ENCODE results near the gene IRGQ.
"Not testable (repeated sequence)": the region's sequence is repeated elsewhere in the genome, so short reads cannot be mapped to it uniquely, and the experiment has no call there.

IRGQ gene

DNA sequence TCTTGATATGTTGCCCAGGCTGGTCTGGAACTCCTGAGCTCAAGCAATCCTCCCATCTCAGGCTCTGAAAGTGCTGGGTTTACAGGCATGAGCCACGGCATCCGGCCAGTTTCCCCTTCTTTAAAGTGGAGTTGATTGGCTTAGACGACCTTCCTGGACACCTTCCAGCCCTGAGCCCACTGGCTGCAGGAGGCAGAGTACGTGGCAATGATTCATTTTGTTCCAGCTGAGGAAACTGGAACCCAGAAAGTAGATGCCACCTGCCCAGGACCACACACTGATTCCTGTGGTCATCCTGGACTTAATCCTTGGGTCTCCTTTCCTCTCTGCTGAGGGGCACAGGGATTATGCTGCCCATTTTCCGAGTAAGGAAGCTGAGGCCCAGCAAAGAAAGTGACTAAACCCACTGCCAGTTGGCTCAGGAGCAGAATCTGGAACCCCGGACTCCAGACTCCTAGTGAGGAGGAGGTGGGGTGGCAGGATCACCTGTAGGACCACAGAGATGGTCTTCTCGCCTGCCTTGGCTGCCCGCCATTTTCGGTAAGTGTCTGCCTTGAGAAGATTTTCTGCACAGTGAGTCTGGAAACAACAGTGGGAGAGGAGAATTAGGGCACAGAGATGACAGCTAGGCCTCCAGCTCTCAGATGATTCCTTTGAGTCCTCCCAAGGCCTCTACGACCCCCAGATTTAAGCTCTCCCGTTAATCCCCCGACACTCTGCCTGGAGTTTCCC, 21.3 kb downstream of the IRGQ start:
- DNase-seq (ENCODE audit: low spot score) = peak; percentile 94

GRCh38 chr19:43572171-43572588, 23.8 kb downstream of the IRGQ start:
- DNase-seq (ENCODE audit: low spot score) = peak; percentile 10

DNA sequence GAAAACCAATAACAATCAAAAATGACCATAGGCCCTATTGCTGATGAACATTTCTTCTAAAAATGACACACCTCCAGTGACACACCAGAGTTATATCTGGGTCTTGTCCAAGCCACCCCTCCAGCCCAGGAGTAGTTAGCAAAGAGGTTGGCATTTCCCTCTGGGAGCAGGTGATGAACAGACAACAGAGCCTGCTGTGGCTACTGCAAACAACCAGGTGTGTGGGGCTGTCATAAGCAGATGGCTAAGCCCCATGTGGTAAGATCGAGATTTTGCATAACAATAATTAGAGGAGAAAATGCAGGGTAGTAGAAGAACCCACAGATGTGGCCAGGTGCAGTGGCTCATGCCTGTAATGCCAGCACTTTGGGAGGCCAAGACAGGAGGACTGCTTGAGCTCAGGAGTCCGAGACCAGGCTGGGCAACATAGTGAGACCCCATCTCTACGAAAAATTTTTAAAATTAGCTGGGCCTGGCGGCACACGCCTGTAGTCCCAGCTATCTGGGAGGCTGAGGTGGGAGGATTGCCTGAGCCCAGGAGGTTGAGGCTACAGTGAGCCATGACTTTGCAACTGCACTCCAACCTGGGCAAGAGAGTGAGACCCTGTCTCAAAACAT, 25.7 kb downstream of the IRGQ start:
- peak; percentile 66 for DNase-seq (ENCODE audit: low spot score)

GRCh38 chr19:43569657-43570056, 26.3 kb downstream of the IRGQ start:
- DNase-seq (ENCODE audit: low spot score) = no peak

- no peak for DNase-seq (ENCODE audit: low spot score)
Measured at GRCh38 chr19:43564800-43565199, 31.1 kb downstream of the IRGQ start.

GRCh38 chr19:43563816-43564457, 32.0 kb downstream of the IRGQ start:
- DNase-seq (ENCODE audit: low spot score) = no peak

DNA sequence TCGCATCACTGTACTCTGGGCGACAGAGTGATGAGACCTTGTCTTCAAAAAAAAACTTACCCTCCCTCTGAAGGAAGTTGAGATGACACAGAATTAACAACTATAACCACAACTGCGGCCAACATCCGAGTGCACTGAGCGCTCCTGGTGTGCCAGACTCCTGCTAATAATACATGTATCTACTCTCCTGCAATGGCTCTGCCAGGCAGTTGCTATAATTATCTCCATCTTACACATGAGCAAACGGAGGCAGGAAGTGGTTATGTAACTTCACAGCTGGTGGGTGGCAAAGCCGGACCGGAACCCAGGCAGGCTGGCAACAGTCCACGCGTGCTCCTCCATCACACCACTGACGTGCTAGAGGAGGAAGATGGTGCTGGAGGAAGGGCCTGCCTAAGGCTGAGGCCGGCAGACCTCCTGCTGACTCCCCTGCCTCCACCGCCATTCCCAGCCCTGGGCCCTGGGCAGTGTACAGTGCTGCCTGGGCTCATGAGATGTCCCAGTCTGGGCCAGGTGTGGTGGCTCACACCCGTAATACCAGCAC, 33.2 kb downstream of the IRGQ start:
- DNase-seq (ENCODE audit: low spot score) = peak; percentile 82

- no peak for DNase-seq (ENCODE audit: low spot score)
Measured at GRCh38 chr19:43562226-43562697, 33.7 kb downstream of the IRGQ start.

- no peak for DNase-seq (ENCODE audit: low spot score)
Measured at GRCh38 chr19:43561139-43561970, 34.6 kb downstream of the IRGQ start.

- DNase-seq (ENCODE audit: low spot score) = peak; percentile 30
Measured at GRCh38 chr19:43560687-43561086, 35.2 kb downstream of the IRGQ start.

GRCh38 chr19:43555185-43555770, 40.7 kb downstream of the IRGQ start:
- peak; percentile 63 for DNase-seq (ENCODE audit: low spot score)

GRCh38 chr19:43554317-43554895, 41.5 kb downstream of the IRGQ start:
- DNase-seq (ENCODE audit: low spot score) = no peak

DNA sequence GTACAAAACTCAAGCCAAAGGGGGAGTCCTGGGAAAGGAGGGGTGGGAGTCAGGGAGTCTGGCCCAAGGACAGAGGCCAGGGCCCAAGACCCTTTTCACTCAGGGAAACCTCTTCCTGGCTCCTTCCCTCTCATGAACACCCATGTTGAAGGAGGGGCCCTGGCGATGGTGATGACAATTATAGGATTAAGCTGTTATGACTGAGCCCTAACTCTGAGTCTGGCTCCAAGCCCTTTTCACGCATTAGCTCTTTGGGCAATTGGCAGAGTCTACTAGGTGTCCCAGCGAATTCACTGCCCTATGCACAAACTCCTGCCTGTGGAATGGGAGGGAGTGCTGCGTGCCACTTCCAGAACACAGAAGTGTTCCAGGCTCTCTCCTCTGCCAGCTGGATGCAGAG, 42.3 kb downstream of the IRGQ start:
- DNase-seq (ENCODE audit: low spot score) = no peak

GRCh38 chr19:43552616-43553015, 43.3 kb downstream of the IRGQ start:
- DNase-seq (ENCODE audit: low spot score) = no peak

GRCh38 chr19:43552198-43552450, 43.8 kb downstream of the IRGQ start:
- DNase-seq (ENCODE audit: low spot score) = no peak

GRCh38 chr19:43551399-43552197, 44.3 kb downstream of the IRGQ start:
- no peak for DNase-seq (ENCODE audit: low spot score)

GRCh38 chr19:43548706-43549105, 47.2 kb downstream of the IRGQ start:
- no peak for DNase-seq (ENCODE audit: low spot score)

DNA sequence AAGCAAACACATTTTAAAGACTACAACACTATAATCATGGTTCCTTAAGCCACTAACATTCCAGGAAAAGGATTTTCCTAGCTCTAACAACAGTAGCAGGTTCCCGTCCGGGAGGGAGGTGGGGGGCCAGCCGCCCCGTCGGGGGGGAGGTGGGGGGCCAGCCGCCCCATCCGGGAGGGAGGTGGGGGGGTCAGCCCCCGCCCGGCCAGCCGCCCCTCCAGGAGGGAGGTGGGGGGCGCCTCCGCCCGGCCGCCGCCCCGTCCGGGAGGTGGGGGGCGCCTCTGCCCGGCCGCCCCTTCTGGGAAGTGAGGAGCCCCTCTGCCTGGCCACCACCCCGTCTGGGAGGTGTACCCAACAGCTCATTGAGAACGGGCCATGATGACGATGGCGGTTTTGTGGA, 48.0 kb downstream of the IRGQ start:
- not testable (repeated sequence) for DNase-seq (ENCODE audit: low spot score)

DNA sequence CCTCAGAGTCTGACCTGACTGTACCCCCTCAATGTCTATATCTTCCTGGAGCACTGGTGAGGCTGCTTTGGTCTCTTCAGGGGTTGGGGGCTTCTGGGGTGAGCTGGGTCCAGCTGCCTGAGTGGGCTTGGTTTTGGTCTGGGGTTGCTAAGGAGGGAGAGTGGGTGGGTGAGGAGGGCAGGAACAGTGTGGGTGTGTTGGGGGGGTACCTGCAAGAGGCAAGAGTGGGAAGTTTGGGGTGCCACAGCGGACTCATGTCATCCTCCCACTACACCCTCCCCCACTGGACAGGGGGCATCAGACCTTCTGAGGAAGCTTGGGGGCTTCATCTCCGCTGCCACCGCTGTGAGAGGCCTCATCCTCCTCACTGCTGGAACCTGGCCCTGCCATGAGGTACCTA, 49.4 kb downstream of the IRGQ start:
- DNase-seq (ENCODE audit: low spot score) = no peak

GRCh38 chr19:43545981-43546380, 50.0 kb downstream of the IRGQ start:
- DNase-seq (ENCODE audit: low spot score) = no peak

- DNase-seq (ENCODE audit: low spot score) = no peak
Measured at GRCh38 chr19:43545276-43545675, 50.7 kb downstream of the IRGQ start.

Data from kidney tubule cell (primary cell).